ENCODE measurements around the gene HSF2BP. TPM values are rescaled to one million over a fixed set of nuclear protein-coding genes. Genes with fewer than 3 reads are reported as not detected.
"Not testable (repeated sequence)": the region's sequence is repeated elsewhere in the genome, so short reads cannot be mapped to it uniquely, and the experiment has no call there.

The HSF2BP gene
- total RNA-seq, 1 experiment from 2014 or later, result 0.96 TPM

DNA sequence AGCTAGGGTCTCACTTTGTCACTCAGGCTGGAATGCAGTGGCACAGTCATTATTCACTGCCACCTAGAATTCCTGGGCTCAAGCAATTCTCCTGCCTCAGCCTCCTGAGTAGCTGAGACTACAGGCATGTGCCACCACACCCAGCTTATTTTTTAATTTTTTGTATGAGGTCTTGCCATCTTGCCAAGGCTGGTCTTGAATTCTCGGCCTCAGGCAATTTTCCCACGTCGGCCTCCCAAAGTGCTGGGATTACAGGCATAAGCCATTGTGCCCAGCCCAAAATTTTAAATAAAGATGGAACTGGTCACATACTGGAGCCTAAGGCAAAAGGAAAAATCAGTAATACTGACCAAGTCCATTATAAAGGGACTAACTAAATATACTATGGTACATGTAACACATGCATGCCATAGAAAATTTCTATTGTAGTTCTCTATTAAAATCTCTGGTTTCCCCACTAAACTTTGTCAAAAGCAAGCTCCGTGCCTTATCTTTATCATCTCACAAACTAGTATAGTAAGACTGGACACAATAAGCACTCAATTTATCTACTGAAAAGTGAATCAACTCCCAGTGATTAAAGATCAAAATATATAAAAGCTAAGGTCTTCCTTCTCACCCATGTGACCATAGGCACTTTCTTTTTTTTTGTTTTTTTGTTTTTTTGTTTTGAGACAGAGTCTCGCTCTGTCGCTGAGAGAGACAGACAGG lies 61.6 kb downstream of the HSF2BP start:
- DNase-seq (ENCODE audit: low read depth), result no peak

DNA sequence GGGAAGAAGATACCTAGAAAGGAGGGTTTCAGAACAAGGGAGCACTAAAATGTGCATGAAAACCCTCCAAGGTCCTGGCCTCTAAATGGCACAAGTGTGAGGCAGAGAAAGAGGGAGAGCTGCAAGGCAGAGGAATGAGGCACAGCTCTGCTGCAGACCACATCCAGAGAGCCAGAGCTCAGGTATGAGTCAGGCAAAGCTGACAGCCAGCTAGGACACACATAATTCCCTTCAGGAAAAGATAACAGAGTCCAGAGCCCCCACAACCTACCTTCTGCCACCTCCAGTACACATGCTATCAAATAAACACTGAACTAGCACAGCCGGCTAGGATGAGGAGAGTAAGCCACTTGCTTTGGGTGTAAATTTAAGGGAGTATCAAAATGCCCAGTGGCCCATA lies 62.2 kb downstream of the HSF2BP start:
- peak; percentile 85 for DNase-seq (ENCODE audit: low read depth)

DNA sequence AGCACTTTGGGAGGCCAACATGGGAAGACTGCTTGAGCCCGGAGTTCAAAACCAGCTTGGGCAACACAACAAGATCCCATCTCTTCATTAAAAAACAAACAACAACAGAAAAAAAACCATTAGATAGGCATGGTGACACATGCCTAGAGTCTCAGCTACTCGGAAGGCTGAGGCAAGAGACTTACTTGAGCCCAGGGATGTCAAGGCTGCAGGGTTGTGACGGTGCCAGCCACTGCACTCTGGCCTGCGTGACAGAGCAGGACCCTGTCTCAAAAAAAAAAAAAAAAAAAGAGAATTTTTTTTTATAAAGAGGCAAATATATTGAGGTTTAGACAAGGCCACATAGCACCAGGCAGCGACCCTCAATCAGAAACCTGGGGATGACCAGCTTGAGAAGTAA lies 62.7 kb downstream of the HSF2BP start:
- no peak for DNase-seq (ENCODE audit: low read depth)

DNA sequence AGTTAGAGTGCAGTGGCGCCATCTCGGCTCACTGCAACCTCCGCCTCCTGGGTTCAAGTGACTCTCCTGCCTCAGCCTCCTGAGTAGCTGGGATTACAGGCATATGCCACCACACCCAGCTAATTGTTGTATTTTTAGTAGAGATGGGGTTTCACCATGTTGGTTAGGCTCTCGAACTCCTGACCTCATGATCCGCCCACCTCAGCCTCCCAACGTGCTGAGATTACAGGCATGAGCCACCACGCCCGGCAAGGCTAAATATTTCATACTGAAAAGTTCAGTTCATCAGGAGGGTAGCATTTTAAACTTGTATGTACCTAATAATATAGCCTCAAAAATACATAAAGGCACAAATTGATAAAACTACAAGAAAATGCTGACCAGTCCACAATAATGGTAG lies 63.5 kb downstream of the HSF2BP start:
- not testable (repeated sequence) for DNase-seq (ENCODE audit: low read depth)

DNA sequence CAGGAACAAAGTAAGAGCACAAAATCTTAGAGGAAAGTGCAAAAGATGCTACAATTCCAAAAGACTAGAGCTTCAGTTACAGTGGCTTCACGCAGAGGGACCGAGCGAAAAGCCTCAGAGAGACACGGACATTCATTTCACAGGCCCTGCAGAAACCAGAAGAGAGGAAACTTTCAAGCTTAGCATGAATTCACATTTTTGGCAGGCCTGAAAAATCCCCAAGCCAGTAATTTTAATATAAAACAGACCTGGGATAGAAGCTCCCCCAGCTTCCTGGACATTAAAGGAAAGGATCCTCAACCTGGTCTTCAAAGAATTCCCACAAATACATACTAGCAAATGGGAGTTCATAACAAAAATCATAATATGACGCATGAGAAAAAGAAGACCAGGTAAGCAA lies 66.2 kb downstream of the HSF2BP start:
- no peak for DNase-seq (ENCODE audit: low read depth)

DNA sequence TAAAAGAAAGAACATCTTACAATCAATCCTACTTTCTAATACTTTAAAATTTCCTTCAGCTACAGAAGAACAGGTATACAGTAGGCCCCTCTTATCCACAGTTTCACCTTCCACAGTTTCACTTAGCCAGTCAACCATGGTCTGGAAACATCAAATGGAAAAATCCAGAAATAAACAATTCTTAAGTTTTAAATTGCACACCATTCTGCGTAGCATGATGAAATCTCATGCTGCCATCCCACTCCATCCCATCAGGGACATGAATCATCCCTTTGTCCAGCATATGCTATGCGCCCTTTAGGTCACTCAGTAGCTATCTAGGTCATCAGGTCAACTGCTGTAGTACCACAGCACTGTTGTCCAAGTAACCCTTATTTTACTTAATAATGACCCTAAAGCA lies 67.7 kb downstream of the HSF2BP start:
- DNase-seq (ENCODE audit: low read depth), result peak; percentile 76

DNA sequence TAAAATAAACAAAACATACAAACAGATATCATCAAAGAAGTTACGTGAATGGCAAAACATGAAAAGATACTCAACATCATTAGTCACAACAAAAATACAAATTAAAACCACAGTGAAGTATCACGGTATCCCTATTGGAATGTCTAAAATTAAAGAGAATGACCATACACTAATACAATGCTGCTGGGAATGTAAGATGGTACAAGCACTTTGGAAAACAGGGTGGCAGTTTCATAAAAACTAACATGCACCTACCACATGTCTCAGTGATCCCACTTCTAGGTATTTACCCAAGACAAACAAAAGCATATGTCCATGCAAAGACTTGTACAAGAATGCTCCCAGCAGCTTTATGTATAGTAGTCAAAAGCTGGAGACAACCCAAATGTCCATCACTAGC lies 69.1 kb downstream of the HSF2BP start:
- peak; percentile 47 for DNase-seq (ENCODE audit: low read depth)

DNA sequence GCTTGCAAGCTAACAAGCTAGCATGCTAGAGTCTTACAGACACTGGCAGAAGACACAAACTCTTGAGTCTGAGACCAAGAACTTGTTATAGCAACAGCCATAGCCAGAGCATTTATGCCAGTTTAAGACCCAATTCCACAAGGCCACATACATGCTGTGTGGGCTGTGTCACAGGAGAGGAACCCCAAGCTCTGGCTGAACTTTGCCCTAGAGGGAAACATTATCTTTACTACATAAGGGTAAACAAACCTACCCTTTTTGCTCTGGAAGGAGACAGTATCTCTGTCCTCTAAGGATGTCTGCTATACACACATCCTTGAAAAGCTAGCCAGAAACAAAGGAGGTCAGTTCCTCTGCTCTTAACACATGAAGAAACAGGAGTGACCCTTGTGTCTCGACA lies 70.3 kb downstream of the HSF2BP start:
- DNase-seq (ENCODE audit: low read depth), result no peak

DNA sequence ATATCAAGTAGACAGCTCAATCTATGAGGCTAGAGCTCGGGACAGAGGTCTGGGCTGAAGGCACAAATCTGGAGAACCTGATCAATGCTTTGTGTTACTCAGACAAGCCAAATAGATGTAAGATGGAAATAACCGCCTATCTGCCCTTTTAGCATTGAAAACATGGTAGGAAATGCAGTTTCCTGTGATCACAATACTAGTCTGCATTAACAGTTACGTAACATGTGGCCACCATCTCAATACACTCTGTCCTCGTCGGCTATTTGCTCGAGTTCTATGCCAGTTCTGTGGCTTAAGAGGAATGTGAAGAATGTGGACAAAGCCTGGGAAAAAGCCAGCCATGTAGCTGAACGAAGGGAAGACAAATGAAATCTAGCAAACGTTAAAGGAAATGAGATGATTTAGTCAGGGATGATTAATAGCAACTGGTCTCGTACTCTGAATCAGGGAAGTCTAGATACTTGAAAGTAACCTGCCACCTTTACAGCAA lies 73.3 kb downstream of the HSF2BP start:
- peak; percentile 98 for DNase-seq (ENCODE audit: low read depth)

DNA sequence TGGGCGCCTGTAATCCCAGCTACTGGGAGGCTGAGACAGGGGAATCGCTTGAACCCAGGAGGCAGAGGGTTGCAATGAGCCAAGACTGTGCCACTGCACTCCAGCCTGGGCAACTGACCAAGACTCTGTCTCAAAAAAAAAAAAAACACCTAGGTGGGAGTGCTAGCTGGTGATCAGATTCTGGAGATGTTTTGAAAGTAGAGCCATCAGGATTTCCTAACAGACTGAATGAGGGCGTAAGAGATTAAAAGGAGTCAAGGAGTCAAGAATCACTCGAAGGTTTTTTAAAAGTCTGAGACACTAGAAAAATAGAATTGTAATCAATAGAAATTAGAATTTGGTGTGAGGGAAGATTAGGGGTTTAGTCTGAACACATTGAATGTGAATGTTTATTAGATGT lies 73.8 kb downstream of the HSF2BP start:
- DNase-seq (ENCODE audit: low read depth), result no peak

DNA sequence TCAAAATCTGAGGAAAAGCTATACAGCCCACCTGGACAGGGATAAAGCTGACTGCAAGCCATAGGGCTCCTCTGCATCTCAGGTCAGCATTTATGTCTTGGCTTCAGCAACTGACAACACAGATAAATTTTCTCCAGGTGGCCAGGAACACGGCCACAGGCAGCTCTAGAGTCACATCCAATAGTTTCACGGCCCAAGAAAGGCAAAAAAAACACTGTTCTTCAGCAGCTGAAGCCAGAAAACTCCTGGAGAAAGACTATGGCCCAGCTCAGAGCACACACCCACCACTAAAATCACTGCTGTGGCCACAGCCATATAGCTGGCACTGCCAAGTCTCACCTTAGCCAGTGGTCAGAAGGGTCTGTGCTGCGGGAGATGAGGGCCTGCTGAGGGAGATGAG lies 77.8 kb downstream of the HSF2BP start:
- DNase-seq (ENCODE audit: low read depth), result no peak

DNA sequence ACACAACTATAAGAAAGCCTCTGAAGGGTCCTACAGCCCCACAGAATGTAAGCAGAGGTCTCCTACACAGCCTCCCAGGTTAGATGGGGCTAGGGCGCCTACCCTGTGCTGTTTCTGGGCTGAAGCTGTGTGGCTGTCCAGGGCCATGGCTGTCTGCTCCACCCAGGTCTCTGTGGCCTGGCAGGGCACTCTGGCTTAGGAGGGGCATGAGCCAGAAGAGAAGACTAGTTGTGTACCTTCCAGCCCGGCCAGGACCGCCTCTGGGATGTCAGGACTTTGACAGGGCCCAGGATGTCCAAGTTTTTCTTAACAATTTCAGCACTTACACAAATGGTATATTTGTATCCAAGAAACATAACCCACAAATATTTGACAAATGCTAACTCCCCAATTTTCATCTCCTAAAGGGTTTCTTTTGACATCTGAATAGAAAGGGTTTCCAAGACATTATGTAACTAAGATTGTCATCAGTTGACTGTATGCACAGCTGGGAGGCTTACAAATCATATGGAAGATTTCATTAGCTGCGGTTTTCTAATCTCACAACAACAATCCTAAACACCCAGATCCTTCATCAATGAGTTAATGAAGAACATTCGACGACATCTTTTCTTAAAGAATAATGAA lies 80.5 kb downstream of the HSF2BP start:
- DNase-seq (ENCODE audit: low read depth), result no peak

DNA sequence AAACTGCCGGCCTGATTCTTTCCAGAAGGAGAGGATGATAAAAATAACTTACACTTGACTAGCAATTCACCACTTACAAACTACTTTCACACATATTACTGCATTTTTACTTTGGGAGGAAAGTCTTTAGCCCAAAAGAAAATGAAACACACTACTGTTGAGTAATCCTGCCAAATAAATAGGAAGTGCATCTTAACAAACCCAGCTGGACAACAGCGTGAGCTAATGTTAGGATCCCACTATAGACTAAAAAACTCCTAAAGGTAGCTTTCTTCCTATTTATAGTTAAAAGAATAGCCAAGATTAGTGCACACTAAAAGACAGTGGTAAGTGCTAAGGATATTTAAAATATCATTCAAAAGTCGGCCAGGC lies 83.8 kb downstream of the HSF2BP start:
- DNase-seq (ENCODE audit: low read depth), result no peak

DNA sequence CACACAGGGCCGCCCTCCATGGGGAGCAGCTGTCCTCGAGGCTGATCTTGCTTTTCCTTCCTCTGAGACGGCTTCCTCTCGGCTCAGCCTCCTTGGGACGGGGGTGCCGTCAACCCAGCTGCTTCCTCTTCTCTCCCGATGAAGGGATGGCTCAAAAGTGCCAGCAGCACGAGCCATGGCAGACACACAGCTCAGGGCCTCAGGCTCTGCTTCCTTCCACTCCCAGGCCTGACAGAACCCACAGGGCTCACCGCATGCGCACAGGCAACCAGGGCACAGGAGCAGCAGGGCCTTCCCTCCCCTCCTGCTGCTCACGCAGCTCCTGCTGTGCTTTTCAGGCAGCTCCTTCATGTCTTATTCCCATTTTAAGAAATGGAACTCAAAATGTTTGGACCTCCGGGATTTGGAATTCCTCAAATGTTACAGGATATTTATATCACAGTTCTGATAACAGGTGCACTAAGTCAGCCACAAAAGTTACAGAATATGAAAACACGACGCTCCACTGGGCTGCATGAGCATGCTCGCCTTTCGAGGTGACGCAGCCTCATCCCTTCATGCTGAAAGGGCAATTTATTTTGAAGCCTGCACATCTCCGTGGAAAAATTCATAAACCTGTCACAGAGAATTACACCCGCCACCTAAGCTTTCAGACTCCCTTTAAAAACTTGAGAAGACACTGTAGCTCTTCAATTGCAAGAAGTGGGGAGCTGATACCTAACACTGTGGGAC lies 84.4 kb downstream of the HSF2BP start:
- DNase-seq (ENCODE audit: low read depth), result no peak

DNA sequence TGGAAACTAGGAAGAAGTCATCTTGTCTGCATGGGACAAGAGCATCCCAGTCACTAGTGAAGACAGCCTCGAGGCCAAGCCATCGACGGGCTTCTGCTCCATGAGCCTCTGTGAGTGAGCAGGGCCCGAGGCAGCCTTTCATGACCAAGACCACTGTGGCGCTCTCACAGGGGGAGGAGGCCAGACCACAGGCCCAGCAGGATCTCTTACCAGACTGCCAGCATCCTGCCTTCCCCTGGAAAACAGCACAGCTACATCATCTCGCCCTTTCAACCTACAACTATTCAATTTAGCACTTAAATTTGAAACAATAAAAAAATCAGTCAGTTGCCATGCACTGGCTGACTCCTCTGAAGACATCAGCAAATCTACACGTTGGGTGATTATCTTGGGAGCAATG lies 85.4 kb downstream of the HSF2BP start:
- DNase-seq (ENCODE audit: low read depth), result no peak

DNA sequence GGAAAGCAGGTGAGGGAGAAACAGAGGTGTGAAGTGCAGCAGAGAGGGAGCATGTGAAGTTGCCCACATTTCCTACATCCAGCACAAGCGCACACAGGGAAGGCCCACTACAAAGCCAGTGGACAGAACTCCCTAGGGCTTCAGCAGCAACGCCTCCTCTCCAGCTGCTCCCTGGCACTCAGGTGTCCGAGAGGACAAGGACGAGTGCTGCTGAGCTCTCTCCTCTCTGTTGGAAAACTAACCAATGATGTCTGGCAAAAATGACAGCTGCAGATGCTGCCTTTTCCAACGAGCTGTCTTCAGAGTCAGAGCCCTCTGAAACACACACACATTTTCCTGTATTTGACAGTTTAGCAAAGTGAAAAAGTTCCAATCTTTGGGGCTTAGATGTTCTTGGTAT lies 86.8 kb downstream of the HSF2BP start:
- no peak for DNase-seq (ENCODE audit: low read depth)

DNA sequence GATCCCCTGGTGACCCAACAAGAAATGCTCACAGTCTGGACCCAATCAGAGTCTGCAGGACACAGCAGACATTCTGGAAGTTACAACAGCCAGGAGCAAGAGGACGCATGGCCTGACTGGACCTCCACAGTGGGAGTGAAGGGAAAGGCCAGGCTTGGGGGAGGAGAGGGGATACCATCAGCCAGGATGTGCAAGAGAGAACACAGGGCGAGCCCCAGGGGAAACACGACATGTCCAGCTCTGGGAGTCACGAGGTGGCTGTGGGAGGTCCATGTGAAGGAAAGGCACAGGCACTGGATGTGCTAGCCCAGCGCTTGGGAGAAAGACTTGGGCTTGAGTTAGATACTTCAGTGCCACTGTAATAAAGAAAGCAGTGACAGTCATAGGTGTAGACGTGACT lies 87.3 kb downstream of the HSF2BP start:
- no peak for DNase-seq (ENCODE audit: low read depth)

DNA sequence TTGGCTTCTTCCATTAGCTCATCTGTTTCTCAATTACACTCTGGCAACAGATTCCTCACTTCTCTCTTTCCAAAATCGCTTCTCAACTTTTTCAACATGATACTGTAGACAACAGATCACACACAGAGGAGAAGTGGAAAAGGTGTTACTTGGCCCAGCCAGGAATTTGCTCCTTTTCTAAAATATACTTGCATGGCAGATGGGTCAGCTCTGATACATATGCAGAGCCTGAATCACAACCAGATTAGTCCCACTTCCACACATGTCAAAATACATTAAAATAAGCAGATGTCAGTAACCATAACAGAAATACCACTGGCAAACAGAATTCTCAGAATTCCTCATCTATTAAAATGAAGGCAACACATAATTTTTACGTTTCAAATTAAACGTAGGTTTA lies 89.1 kb downstream of the HSF2BP start:
- not testable (repeated sequence) for DNase-seq (ENCODE audit: low read depth)

DNA sequence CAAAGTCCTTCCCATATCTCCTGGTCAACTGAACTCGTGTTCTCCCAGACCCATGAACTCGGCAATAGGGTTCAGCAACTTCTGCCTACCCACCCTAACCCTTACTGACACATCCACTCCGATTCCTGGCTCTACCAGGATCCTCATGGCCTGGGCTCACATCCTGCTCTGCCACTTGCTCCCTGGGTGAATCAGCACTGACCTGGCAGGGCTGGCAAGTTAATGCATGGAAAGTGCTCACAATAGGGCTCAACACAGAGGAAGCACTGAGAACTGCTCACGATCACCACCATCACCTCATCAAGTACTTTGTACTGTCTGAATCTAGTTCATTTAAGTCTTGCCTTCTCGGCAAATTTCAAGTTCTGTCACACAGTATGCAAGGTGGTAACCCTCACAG lies 96.8 kb downstream of the HSF2BP start:
- DNase-seq (ENCODE audit: low read depth), result not testable (repeated sequence)

DNA sequence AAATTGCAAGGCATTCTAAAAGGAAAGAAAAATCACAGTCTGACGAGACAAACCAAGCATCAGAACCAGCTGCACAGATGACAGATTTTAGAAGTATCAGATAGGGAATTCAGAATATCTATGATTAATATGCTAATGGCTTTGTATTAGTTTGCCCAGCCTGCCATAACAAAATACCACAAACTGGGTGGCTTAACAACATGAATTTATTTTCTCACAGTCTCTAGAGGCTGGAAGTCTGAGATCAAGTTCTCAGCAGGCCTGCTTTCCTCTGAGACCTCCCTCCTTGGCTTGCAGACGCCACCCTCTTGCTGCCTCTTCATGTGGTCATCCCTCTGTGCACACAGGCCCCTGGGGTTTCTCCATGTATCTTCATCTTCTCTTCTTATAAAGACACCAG lies 118.7 kb downstream of the HSF2BP start:
- DNase-seq (ENCODE audit: low read depth), result not testable (repeated sequence)

DNA sequence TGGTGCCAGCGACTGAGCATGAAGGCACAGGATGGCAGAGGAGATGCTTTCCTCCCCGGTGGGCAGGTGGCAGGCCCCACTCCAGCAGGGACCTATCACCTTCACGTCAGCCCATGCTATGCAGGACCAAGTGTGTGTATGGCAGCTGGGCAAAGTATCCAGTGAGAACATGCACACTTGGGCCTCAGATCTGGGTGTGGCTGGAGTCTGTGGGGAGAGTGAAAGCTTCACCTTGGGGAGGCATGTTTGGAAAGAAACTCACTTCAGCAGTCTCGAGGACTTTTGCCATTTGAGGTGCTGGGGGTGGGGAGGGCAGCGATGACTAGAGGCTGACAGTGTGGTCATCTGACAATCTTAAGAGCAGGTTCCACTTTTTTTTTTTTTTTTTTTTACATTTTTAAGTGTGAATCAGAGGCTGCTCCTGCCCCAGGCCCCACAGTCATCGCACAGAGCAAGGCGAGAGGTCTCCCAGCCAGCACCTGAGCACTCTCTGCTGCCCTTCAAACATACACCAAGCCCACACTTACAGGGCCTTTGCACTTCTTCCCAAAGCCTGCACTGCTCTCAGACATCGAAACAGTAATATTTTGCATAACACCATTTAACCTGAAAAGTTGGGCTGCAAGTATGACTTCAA lies 136.7 kb downstream of the HSF2BP start:
- DNase-seq (ENCODE audit: low read depth), result not testable (repeated sequence)

DNA sequence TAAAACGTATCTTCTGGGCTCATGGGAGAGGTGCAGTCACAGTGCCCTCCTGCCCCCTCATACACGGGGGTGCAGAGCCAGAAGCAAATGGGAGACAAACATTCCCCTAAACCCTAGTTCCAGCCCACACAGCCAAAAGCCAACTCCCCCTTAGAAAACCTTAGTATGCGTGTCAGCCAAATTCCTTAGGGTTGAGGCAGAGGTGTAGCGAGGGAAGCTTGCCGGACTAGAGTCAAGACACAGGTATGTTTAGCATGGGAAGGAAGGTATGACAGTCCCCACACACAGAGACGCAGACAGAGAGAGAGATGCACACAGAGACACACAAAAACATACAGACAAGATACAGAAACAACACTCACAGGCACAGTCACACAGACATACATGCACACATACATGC lies 141.6 kb downstream of the HSF2BP start:
- not testable (repeated sequence) for DNase-seq (ENCODE audit: low read depth)

Data from RPMI7951 (cell line).